Fibroblast of lung (primary cell): Measurements from ENCODE around the gene PRPF38A. TPM values are rescaled to one million over a fixed set of nuclear protein-coding genes. Genes with fewer than 3 reads are reported as not detected.

Experiments
- DNase-seq, 2 donors: peaks; one replicate each; pipeline versions ENCODE4 v3.0.0 to v3.0.0-alpha.2; 2010; ENCODE audit warnings: low read depth in 2 of 2
- H2AFZ ChIP-seq: 2 replicates; pipeline ENCODE4 v1.5.1; 2012; ENCODE audit warnings: low read length, control low read depth, inconsistent platforms
- H3K27ac ChIP-seq: 2 replicates; pipeline ENCODE4 v1.5.1; 2011; ENCODE audit warnings: low read length, control low read depth; ENCODE audit not compliant: insufficient read depth
- H3K27me3 ChIP-seq: 2 replicates; pipeline ENCODE4 v1.5.1; 2011; ENCODE audit warnings: mild to moderate bottlenecking, low read length; ENCODE audit not compliant: control insufficient read depth, insufficient read depth
- H3K36me3 ChIP-seq: 2 replicates; pipeline ENCODE4 v1.5.1; 2011; ENCODE audit warnings: low read length; ENCODE audit not compliant: control insufficient read depth, insufficient read depth
- H3K4me1 ChIP-seq: 2 replicates; pipeline ENCODE4 v1.5.1; 2011; ENCODE audit warnings: low read length; ENCODE audit not compliant: control insufficient read depth, insufficient read depth; ENCODE audit errors: extremely low read depth
- H3K4me2 ChIP-seq: 2 replicates; pipeline ENCODE4 v1.5.1; 2011; ENCODE audit warnings: low read length, control low read depth; ENCODE audit not compliant: insufficient read depth; ENCODE audit errors: extremely low read depth
- H3K4me3 ChIP-seq, 4 experiments: fragments of 200-600 bp in 1 of 4; sonication (generic) in 1 of 4; replicated peaks in 1 of 4; 2 replicates each; pipeline ENCODE4 v1.5.1; 2011 to 2016; ENCODE audit warnings: low read length in 4 of 4, low read depth in 3 of 4, mild to moderate bottlenecking in 3 of 4, control low read depth in 2 of 4, inconsistent platforms in 1 of 4, mixed read lengths in 1 of 4; ENCODE audit not compliant: insufficient read depth in 1 of 4; ENCODE audit errors: control extremely low read depth in 1 of 4
- H3K79me2 ChIP-seq: 2 replicates; pipeline ENCODE4 v1.5.1; 2012; ENCODE audit warnings: mild to moderate bottlenecking, low read length, inconsistent platforms; ENCODE audit not compliant: control insufficient read depth, insufficient read depth
- H3K9ac ChIP-seq: 2 replicates; pipeline ENCODE4 v1.5.1; 2011; ENCODE audit warnings: mild to moderate bottlenecking, low read length, control low read depth; ENCODE audit not compliant: insufficient read depth
- H3K9me3 ChIP-seq: 2 replicates; pipeline ENCODE4 v1.5.1; 2012; ENCODE audit warnings: low read depth, low read length; ENCODE audit not compliant: control insufficient read depth, insufficient read depth
- H4K20me1 ChIP-seq: 2 replicates; pipeline ENCODE4 v1.5.1; 2011; ENCODE audit warnings: low read length; ENCODE audit not compliant: control insufficient read depth, insufficient read depth; ENCODE audit errors: extremely low read depth
- EZH2 ChIP-seq: IDR thresholded peaks from 2 replicates; pipeline ENCODE4 v1.5.1; 2012; ENCODE audit warnings: low read length, control low read depth, mild to moderate bottlenecking; ENCODE audit errors: missing control alignments
- polyA plus RNA-seq, 2 donors: library from polyadenylated mRNA; depleted of rRNA in 1 of 2; stranded (reverse) in 1 of 2; unstranded in 1 of 2; fragments of >200 nt; gene quantifications; 2 replicates each; pipeline ENCODE4 v1.2.1, GENCODE V29; 2011 to 2012; ENCODE audit warnings: missing spikeins in 1 of 2
- total RNA-seq: library from RNA; depleted of rRNA; stranded (reverse); fragments of >200 nt; gene quantifications from 2 replicates; pipeline ENCODE4 v1.2.1, GENCODE V29; 2014
- TF ChIP-seq, protein P1 (sequence below), 2 donors: IDR thresholded peaks in 1 of 2; conservative IDR thresholded peaks in 1 of 2; 1 replicate in 1 of 2; 2 replicates in 1 of 2; pipeline ENCODE4 v1.5.1; 2011 to 2012; ENCODE audit warnings: low read length in 2 of 2, control low read depth in 1 of 2, inconsistent platforms in 1 of 2, low read depth in 1 of 2, mild to moderate bottlenecking in 1 of 2

The PRPF38A gene
- total and polyA plus RNA-seq, 2 donors (not counting 1 experiment from before 2014, with no cell fraction given) = 7.3 to 22.4 TPM

GRCh38 chr1:52414942-52415341, 10.5 kb downstream of the PRPF38A start:
- TF ChIP-seq, protein P1, sequence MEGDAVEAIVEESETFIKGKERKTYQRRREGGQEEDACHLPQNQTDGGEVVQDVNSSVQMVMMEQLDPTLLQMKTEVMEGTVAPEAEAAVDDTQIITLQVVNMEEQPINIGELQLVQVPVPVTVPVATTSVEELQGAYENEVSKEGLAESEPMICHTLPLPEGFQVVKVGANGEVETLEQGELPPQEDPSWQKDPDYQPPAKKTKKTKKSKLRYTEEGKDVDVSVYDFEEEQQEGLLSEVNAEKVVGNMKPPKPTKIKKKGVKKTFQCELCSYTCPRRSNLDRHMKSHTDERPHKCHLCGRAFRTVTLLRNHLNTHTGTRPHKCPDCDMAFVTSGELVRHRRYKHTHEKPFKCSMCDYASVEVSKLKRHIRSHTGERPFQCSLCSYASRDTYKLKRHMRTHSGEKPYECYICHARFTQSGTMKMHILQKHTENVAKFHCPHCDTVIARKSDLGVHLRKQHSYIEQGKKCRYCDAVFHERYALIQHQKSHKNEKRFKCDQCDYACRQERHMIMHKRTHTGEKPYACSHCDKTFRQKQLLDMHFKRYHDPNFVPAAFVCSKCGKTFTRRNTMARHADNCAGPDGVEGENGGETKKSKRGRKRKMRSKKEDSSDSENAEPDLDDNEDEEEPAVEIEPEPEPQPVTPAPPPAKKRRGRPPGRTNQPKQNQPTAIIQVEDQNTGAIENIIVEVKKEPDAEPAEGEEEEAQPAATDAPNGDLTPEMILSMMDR (conservative IDR thresholded peaks at IDR 0.05 in 1 of 2, IDR thresholded peaks at IDR 0.05 in 1 of 2; ENCODE audit: low read depth in 1 of 2, low read length in 2 of 2) = no peak
- TF ChIP-seq EZH2 = no peak
- no peak overlapping the region for H2AFZ ChIP-seq
- no peaks in the 10 kb centered on the region for H3K9me3 ChIP-seq
- no peak overlapping the region for H3K27ac ChIP-seq
- H3K4me2 ChIP-seq = no peak overlapping the region
- no peak overlapping the region for H3K9ac ChIP-seq
- no peak overlapping the region for H3K4me3 ChIP-seq
- H3K4me1 ChIP-seq = no peaks in the 10 kb centered on the region
- no peaks in the 10 kb centered on the region for H3K27me3 ChIP-seq
- H4K20me1 ChIP-seq = no peaks in the 10 kb centered on the region
- no peak for DNase-seq
- H3K79me2 ChIP-seq = no peaks in the 10 kb centered on the region
- peaks cover 3% of the 10 kb centered on the region for H3K36me3 ChIP-seq

DNA sequence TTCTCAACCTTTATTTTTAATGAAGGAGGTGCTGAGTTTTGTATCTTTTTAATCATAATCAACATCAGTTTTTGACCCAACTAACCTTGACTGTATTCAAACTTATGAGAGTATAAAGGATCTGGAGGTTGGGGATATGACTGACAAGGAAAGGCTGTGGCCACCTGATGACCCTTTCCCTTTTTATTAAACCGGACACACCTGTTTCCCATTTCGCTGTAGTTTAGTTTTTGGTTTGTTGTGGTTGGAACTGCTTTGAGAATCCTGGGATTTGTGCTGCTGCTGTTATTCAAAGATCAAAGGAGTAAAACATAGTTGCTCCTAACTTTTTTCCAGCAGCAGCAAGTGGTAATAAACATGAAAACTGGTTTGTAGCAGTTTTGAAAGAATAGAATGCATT, 12.4 kb downstream of the PRPF38A start:
- no peak for DNase-seq
- TF ChIP-seq, protein P1 (conservative IDR thresholded peaks at IDR 0.05 in 1 of 2, IDR thresholded peaks at IDR 0.05 in 1 of 2; ENCODE audit: low read depth in 1 of 2, low read length in 2 of 2) = no peak
- TF ChIP-seq EZH2 = no peak
- peaks cover 3% of the 10 kb centered on the region for H3K36me3 ChIP-seq
- H3K27me3 ChIP-seq = no peaks in the 10 kb centered on the region
- H2AFZ ChIP-seq = no peak overlapping the region
- H3K4me2 ChIP-seq = no peak overlapping the region
- H4K20me1 ChIP-seq = no peaks in the 10 kb centered on the region
- H3K79me2 ChIP-seq = no peaks in the 10 kb centered on the region
- no peaks in the 10 kb centered on the region for H3K4me1 ChIP-seq
- H3K9ac ChIP-seq = no peak overlapping the region
- H3K27ac ChIP-seq = no peak overlapping the region
- no peak overlapping the region for H3K4me3 ChIP-seq
- no peaks in the 10 kb centered on the region for H3K9me3 ChIP-seq

GRCh38 chr1:52420713-52421112, 16.3 kb downstream of the PRPF38A start:
- no peak for TF ChIP-seq EZH2
- TF ChIP-seq, protein P1 (conservative IDR thresholded peaks at IDR 0.05 in 1 of 2, IDR thresholded peaks at IDR 0.05 in 1 of 2; ENCODE audit: low read depth in 1 of 2, low read length in 2 of 2) = no peak
- no peak for DNase-seq
- H3K27me3 ChIP-seq = no peaks in the 10 kb centered on the region
- H3K4me3 ChIP-seq = no peak overlapping the region
- no peak overlapping the region for H3K27ac ChIP-seq
- no peak overlapping the region for H3K9ac ChIP-seq
- no peak overlapping the region for H3K4me2 ChIP-seq
- peaks cover 2% of the 10 kb centered on the region for H3K4me1 ChIP-seq
- no peaks in the 10 kb centered on the region for H4K20me1 ChIP-seq
- no peaks in the 10 kb centered on the region for H3K79me2 ChIP-seq
- H3K36me3 ChIP-seq = peaks cover 1% of the 10 kb centered on the region
- H2AFZ ChIP-seq = no peak overlapping the region
- H3K9me3 ChIP-seq = no peaks in the 10 kb centered on the region
